Gastroesophageal sphincter (tissue), 3 donors: ENCODE results near the gene FKBP1B.
"Not testable (repeated sequence)": the region's sequence is repeated elsewhere in the genome, so short reads cannot be mapped to it uniquely, and the experiment has no call there.

Experiments
- CTCF ChIP-seq, 4 experiments: fragments of 200-600 bp in 2 of 4; fragments of 450-650 bp in 2 of 4; sonication (generic) in 1 of 4; IDR thresholded peaks; one replicate each; pipeline ENCODE4 v1.5.1; 2017 to 2019; ENCODE audit warnings: antibody characterized with exemption in 4 of 4, mild to moderate bottlenecking in 2 of 4, moderate library complexity in 2 of 4
- EP300 ChIP-seq: sonication (generic); formaldehyde crosslinking; IDR thresholded peaks from one replicate; pipeline ENCODE4 v1.6.1; 2017; ENCODE audit warnings: antibody characterized with exemption, mild to moderate bottlenecking
- POLR2A ChIP-seq, 2 donors: fragments of 450-650 bp; IDR thresholded peaks; one replicate each; pipeline ENCODE4 v1.6.1; 2017; ENCODE audit warnings: antibody characterized with exemption in 2 of 2, mild to moderate bottlenecking in 2 of 2, moderate library complexity in 1 of 2
- POLR2AphosphoS5 ChIP-seq: sonication (generic); formaldehyde crosslinking; IDR thresholded peaks from one replicate; pipeline ENCODE4 v1.6.1; 2017; ENCODE audit warnings: antibody characterized with exemption

- TF ChIP-seq POLR2AphosphoS5; CTCF (IDR thresholded peaks at IDR 0.05); POLR2A (IDR thresholded peaks at IDR 0.05); EP300: not testable (repeated sequence)
These were observed 45.7 kb downstream of the FKBP1B start for GRCh38 chr2:24095171-24095677.
